Spleen (tissue), 11 donors: Measurements from ENCODE around the gene HYAL1. TPM values are rescaled to one million over a fixed set of nuclear protein-coding genes. Genes with fewer than 3 reads are reported as not detected.

Source experiments
- DNase-seq: peaks from one replicate; pipeline ENCODE4 v3.0.0-alpha.2; 2020
- H3K27ac ChIP-seq, 8 donors: fragments of 200-600 bp; sonication (generic) in 7 of 8; 1 replicate in 4 of 8; 2 replicates in 4 of 8; pipeline versions ENCODE4 v1.5.0 to v1.8.0; 2016 to 2021; ENCODE audit warnings: inconsistent platforms in 4 of 8, mild to moderate bottlenecking in 4 of 8, moderate library complexity in 1 of 8
- H3K27me3 ChIP-seq, 7 donors: fragments of 200-600 bp; sonication (generic) in 6 of 7; replicated peaks in 1 of 7; 1 replicate in 4 of 7; 2 replicates in 3 of 7; pipeline versions ENCODE4 v1.5.0 to v1.8.0; 2016 to 2021; ENCODE audit warnings: inconsistent platforms in 3 of 7, mild to moderate bottlenecking in 1 of 7
- H3K36me3 ChIP-seq, 6 donors: fragments of 200-600 bp; sonication (generic) in 5 of 6; 1 replicate in 4 of 6; 2 replicates in 2 of 6; pipeline versions ENCODE4 v1.5.0 to v1.8.0; 2016 to 2021; ENCODE audit warnings: inconsistent platforms in 2 of 6
- H3K4me1 ChIP-seq, 6 donors: fragments of 200-600 bp; sonication (generic) in 5 of 6; 1 replicate in 3 of 6; 2 replicates in 3 of 6; pipeline versions ENCODE4 v1.5.0 to v1.8.0; 2016 to 2021; ENCODE audit warnings: inconsistent platforms in 3 of 6
- H3K4me3 ChIP-seq, 8 donors: fragments of 200-600 bp; sonication (generic) in 7 of 8; 1 replicate in 4 of 8; 2 replicates in 4 of 8; pipeline versions ENCODE4 v1.5.0 to v1.8.0; 2016 to 2021; ENCODE audit warnings: inconsistent platforms in 4 of 8, mild to moderate bottlenecking in 4 of 8, moderate library complexity in 2 of 8
- H3K9me3 ChIP-seq, 8 donors: fragments of 200-600 bp; sonication (generic) in 7 of 8; 1 replicate in 4 of 8; 2 replicates in 4 of 8; pipeline versions ENCODE4 v1.5.0 to v1.8.0; 2016 to 2021; ENCODE audit warnings: inconsistent platforms in 4 of 8
- CTCF ChIP-seq, 11 experiments: fragments of 200-600 bp in 7 of 11; fragments of 450-650 bp in 4 of 11; sonication (generic) in 4 of 11; IDR thresholded peaks in 8 of 11; conservative IDR thresholded peaks in 3 of 11; 1 replicate in 7 of 11; 2 replicates in 4 of 11; pipeline versions ENCODE4 v1.4.0 to v1.8.0; 2016 to 2021; ENCODE audit warnings: antibody characterized with exemption in 11 of 11, inconsistent platforms in 4 of 11, mild to moderate bottlenecking in 1 of 11
- POLR2A ChIP-seq, 3 donors: fragments of 450-650 bp; IDR thresholded peaks; one replicate each; pipeline ENCODE4 v1.5.1; 2017; ENCODE audit warnings: antibody characterized with exemption in 3 of 3, mild to moderate bottlenecking in 1 of 3
- POLR2AphosphoS5 ChIP-seq, 3 donors: sonication (generic); formaldehyde crosslinking; IDR thresholded peaks; one replicate each; pipeline ENCODE4 v1.5.1; 2017; ENCODE audit warnings: antibody characterized with exemption in 3 of 3
- WGBS, 5 donors: extraction: QIAGEN DNeasy Blood & Tissue Kit in 3 of 5; methylation state at CpG; one replicate each; pipeline versions ENCODE4 v1.1.5 to v1.1.7; 2013 to 2018; 5-methylcytosine and 5-hydroxymethylcytosine counted together
- intact Hi-C: fragments of 100-400 bp; cut with DNase I; formaldehyde crosslinking; loops from one replicate; pipeline ENCODE4 v1.15.0; 2023; ENCODE audit warnings: low total_unique reads
- polyA plus RNA-seq, 3 donors: library from polyadenylated mRNA; stranded (reverse); fragments of 200-250 nt; gene quantifications; one replicate each; pipeline ENCODE4 v1.2.1, GENCODE V29; 2013
- total RNA-seq, 7 donors: library from RNA; depleted of rRNA in 3 of 7; stranded (reverse); fragments of >200 nt in 3 of 7; fragmentation: NEBNext Ultra II Directional in 4 of 7; extraction: Animal tissue kit (Norgen Biotek cat#: 25700) in 4 of 7; gene quantifications; one replicate each; pipeline versions ENCODE4 v1.1.0 to v1.2.1, GENCODE V29; 2016 to 2021
- donor health status: healthy with polysubstance abuse.
- donor health status: DM: no; HTN: no; CAD: no; lungs with moderate emphysema.
- donor health status: DM: no; HTN: no; CAD: no.
- donor health status: Bipolar disorder and iron deficiency.
- donor health status: healthy.
- donor health status: DM: no; HTN: no; CAD: no.
- donor health status: DM: yes; HTN: yes; CAD: no.

The HYAL1 gene
- total and polyA plus RNA-seq, 10 donors: 18.2 to 172 (median 97.8) TPM

GRCh38 chr3:50324351-50325112 lies 21.2 kb upstream of the HYAL1 start:
- Histone ChIP-seq H3K27ac (peak overlapping the region; percentile 86 to 96 (median 93)), H3K4me1 (peaks cover 37 to 93% (median 84%) of the 10 kb centered on the region in 6 donors)

GRCh38 chr3:50323614-50324199 lies 20.3 kb upstream of the HYAL1 start:
- Histone ChIP-seq H3K27ac (peak overlapping the region; percentile 86 to 96 (median 93)), H3K36me3 (peaks cover 0 to 48% (median 23%) of the 10 kb centered on the region in 6 donors), H3K9me3 (no peaks in the 10 kb centered on the region), H3K4me1 (peaks cover 39 to 93% (median 88%) of the 10 kb centered on the region in 6 donors), H3K27me3 (no peaks in the 10 kb centered on the region), H3K4me3 (peak overlapping the region in 5 of 8 donors; percentile 1 to 92 (median 83))
- DNase-seq: peak; percentile 89
- intact Hi-C loops: loop anchor here (10.0 kb wide), 1 partner anchor 89 kb away; the partner anchor contains the start of gene GNAI2
- TF ChIP-seq POLR2AphosphoS5 (IDR thresholded peaks at IDR 0.05) (peak; percentile 88 to 93 (median 90)), POLR2A (IDR thresholded peaks at IDR 0.05) (no peak), CTCF (IDR thresholded peaks at IDR 0.05 in 8 of 11, conservative IDR thresholded peaks at IDR 0.05 in 3 of 11) (peak in 5 of 11 experiments; percentile 13 to 40 (median 20))
- WGBS, 5 donors: 20 to 54% (median 28%) methylated on average over 2 to 5 of the region's 5 CpGs

More at GRCh38 chr3:50324351-50325112, 21.2 kb upstream of the HYAL1 start:
- DNase-seq: peak; percentile 90
- intact Hi-C loops: loop anchor here (10.0 kb wide), 1 partner anchor 90 kb away; the partner anchor contains the start of gene GNAI2
- 35 to 55% (median 52%) methylated on average over 4 of the region's 4 CpGs for WGBS, 5 donors
- H3K36me3 ChIP-seq: peaks cover 0 to 48% (median 20%) of the 10 kb centered on the region in 6 donors
- no peaks in the 10 kb centered on the region for H3K9me3 ChIP-seq
- TF ChIP-seq CTCF (IDR thresholded peaks at IDR 0.05 in 8 of 11, conservative IDR thresholded peaks at IDR 0.05 in 3 of 11): peak; percentile 69 to 93 (median 88)
- TF ChIP-seq POLR2A (IDR thresholded peaks at IDR 0.05): no peak
- TF ChIP-seq POLR2AphosphoS5 (IDR thresholded peaks at IDR 0.05): peak in 2 of 3 donors; percentile 61
- H3K27me3 ChIP-seq: no peaks in the 10 kb centered on the region
- peak overlapping the region in 3 of 8 donors; percentile 2 to 83 (median 3) for H3K4me3 ChIP-seq

- peaks cover 34 to 93% (median 88%) of the 10 kb centered on the region in 6 donors for H3K4me1 ChIP-seq
- H3K36me3 ChIP-seq: peaks cover under 1 to 53% (median 28%) of the 10 kb centered on the region in 6 donors
- peak; percentile 79 for DNase-seq
- TF ChIP-seq POLR2AphosphoS5 (IDR thresholded peaks at IDR 0.05): no peak
- H3K27me3 ChIP-seq: no peaks in the 10 kb centered on the region
- intact Hi-C loops: loop anchor here (10.0 kb wide), 1 partner anchor 88 kb away; the partner anchor contains the start of gene GNAI2
- peak overlapping the region in 6 of 8 donors; percentile 1 to 92 (median 84) for H3K4me3 ChIP-seq
- 9 to 62% (median 27%) methylated on average over 4 of the region's 4 CpGs for WGBS, 5 donors
- no peaks in the 10 kb centered on the region for H3K9me3 ChIP-seq
- peak overlapping the region; percentile 86 to 96 (median 93) for H3K27ac ChIP-seq
Observed at GRCh38 chr3:50323092-50323600, 19.8 kb upstream of the HYAL1 start.

GRCh38 chr3:50322386-50323091 lies 19.2 kb upstream of the HYAL1 start, which contains the start of gene HYAL2:
Gene HYAL2 (minus strand): TSS chr3:50322745. CDS start chr3:50320489, 2,256 bp downstream.
- intact Hi-C loops: loop anchor here (10.0 kb wide), 1 partner anchor 88 kb away; the partner anchor contains the start of gene GNAI2
- H3K4me1 ChIP-seq: peaks cover 33 to 93% (median 89%) of the 10 kb centered on the region in 6 donors
- H3K9me3 ChIP-seq: no peaks in the 10 kb centered on the region
- peaks cover 2 to 59% (median 32%) of the 10 kb centered on the region in 6 donors for H3K36me3 ChIP-seq
- H3K4me3 ChIP-seq: peak within 1 kb of the TSS; percentile 72 to 97 (median 90)
- H3K27ac ChIP-seq: peak within 1 kb of the TSS; percentile 86 to 96 (median 93)
- WGBS, 5 donors: 47 to 60% (median 55%) methylated on average over 14 to 31 of the region's 31 CpGs
- TF ChIP-seq POLR2AphosphoS5 (IDR thresholded peaks at IDR 0.05): peak; percentile 90 to 95 (median 93)
- no peak for TF ChIP-seq CTCF (IDR thresholded peaks at IDR 0.05 in 8 of 11, conservative IDR thresholded peaks at IDR 0.05 in 3 of 11)
- TF ChIP-seq POLR2A (IDR thresholded peaks at IDR 0.05): peak in 1 of 3 donors; percentile 66
- H3K27me3 ChIP-seq: no peaks in the 10 kb centered on the region
- peak; percentile 89 for DNase-seq
